DND-41 (cell line): ENCODE data around the gene NME3.

ENCODE experiments used
- EZH2 ChIP-seq: IDR thresholded peaks from 3 replicates; pipeline ENCODE4 v1.6.1; 2012; ENCODE audit warnings: borderline replicate concordance, low read depth, mild to moderate bottlenecking, moderate library complexity, low read length, inconsistent platforms; ENCODE audit not compliant: severe bottlenecking
- TF ChIP-seq, protein P1 (sequence below): IDR thresholded peaks from 2 replicates; pipeline ENCODE4 v1.5.1; 2012; ENCODE audit warnings: borderline replicate concordance, low read length, moderate library complexity, mild to moderate bottlenecking; ENCODE audit not compliant: poor library complexity, severe bottlenecking; ENCODE audit errors: extremely low read depth

DNA sequence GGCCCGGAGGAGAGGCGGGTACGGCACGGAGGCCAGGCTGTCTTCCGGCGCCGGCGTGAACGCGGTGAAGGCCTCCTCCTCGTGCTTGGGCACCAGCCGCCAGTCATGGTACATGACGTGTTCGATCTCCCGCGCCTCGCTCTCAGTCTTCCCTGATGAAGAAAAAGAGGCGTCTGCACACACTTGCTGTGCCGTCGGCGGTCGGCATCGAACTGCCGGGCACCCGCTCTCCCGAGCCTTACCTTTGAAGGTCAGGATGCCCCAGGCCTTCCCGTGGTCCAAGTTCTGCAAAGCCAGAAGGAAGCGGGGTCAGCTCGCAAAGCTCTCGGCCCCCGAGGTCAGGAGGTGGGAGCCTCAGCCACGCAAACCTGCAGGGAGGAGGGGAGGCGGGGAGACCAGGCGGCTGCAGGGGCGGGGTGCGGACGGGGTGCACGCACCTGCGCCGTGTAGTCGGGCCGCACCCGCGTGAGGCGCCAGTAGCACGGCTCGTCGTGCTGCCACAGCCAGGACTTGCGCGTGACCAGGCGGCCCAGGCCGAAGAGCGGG lies 1.1 kb upstream of the NME3 start, which contains the start of gene EME2:
- TF ChIP-seq, protein P1, sequence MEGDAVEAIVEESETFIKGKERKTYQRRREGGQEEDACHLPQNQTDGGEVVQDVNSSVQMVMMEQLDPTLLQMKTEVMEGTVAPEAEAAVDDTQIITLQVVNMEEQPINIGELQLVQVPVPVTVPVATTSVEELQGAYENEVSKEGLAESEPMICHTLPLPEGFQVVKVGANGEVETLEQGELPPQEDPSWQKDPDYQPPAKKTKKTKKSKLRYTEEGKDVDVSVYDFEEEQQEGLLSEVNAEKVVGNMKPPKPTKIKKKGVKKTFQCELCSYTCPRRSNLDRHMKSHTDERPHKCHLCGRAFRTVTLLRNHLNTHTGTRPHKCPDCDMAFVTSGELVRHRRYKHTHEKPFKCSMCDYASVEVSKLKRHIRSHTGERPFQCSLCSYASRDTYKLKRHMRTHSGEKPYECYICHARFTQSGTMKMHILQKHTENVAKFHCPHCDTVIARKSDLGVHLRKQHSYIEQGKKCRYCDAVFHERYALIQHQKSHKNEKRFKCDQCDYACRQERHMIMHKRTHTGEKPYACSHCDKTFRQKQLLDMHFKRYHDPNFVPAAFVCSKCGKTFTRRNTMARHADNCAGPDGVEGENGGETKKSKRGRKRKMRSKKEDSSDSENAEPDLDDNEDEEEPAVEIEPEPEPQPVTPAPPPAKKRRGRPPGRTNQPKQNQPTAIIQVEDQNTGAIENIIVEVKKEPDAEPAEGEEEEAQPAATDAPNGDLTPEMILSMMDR: no peak
- no peak for TF ChIP-seq EZH2
